GM19328 (cell line): ENCODE measurements around the gene SPANXN3.
"Not testable (repeated sequence)": the region's sequence is repeated elsewhere in the genome, so short reads cannot be mapped to it uniquely, and the experiment has no call there.

Source experiments
- ATAC-seq: cut with Tn5 transposase; IDR thresholded peaks from one replicate; pipeline ENCODE4 v1.9.1; 2021; ENCODE audit warnings: mild to moderate bottlenecking, moderate library complexity; ENCODE audit not compliant: unreplicated experiment

SPANXN3 gene

GRCh38 chrX:143517375-143517774 is at the start of gene SPANXN3:
Gene SPANXN3 (minus strand): TSS chrX:143517475. CDS start chrX:143517391, 84 bp downstream.
- not testable (repeated sequence) for ATAC-seq

GRCh38 chrX:143536176-143536575 is 18.9 kb upstream of the SPANXN3 start:
- no peak for ATAC-seq

- ATAC-seq = not testable (repeated sequence)
Measured at GRCh38 chrX:143502196-143502595, 15.1 kb downstream of the SPANXN3 start.

- no peak for ATAC-seq
Measured at GRCh38 chrX:143500751-143501150, 16.5 kb downstream of the SPANXN3 start.

GRCh38 chrX:143486105-143486504 is 31.2 kb downstream of the SPANXN3 start:
- no peak for ATAC-seq

- no peak for ATAC-seq
Measured at GRCh38 chrX:143476751-143477150, 40.5 kb downstream of the SPANXN3 start.

GRCh38 chrX:143472347-143472938 is 44.8 kb downstream of the SPANXN3 start:
- no peak for ATAC-seq

GRCh38 chrX:143466130-143466529 is 51.1 kb downstream of the SPANXN3 start:
- ATAC-seq = no peak

GRCh38 chrX:143462696-143463095 is 54.6 kb downstream of the SPANXN3 start:
- ATAC-seq = no peak

GRCh38 chrX:143461606-143462005 is 55.7 kb downstream of the SPANXN3 start:
- no peak for ATAC-seq
